HPDE6-E6E7 (cell line): ENCODE results near the gene ARMCX4.
"Not testable (repeated sequence)": the region's sequence is repeated elsewhere in the genome, so short reads cannot be mapped to it uniquely, and the experiment has no call there.

Source experiments
- DNase-seq: peaks from one replicate; pipeline ENCODE4 v3.0.0; 2011; ENCODE audit warnings: missing footprints; ENCODE audit errors: extremely low spot score

Gene ARMCX4

GRCh38 chrX:101485212-101485949, at the start of gene ARMCX4:
Gene ARMCX4 (plus strand): TSS chrX:101485456. CDS start chrX:101488590, 3,134 bp downstream.
- DNase-seq: no peak

GRCh38 chrX:101442085-101442484, 43.2 kb upstream of the ARMCX4 start:
- no peak for DNase-seq

GRCh38 chrX:101449279-101449678, 36.0 kb upstream of the ARMCX4 start:
- DNase-seq: no peak

- no peak for DNase-seq
Observed at GRCh38 chrX:101450085-101450484, 35.2 kb upstream of the ARMCX4 start.

DNA sequence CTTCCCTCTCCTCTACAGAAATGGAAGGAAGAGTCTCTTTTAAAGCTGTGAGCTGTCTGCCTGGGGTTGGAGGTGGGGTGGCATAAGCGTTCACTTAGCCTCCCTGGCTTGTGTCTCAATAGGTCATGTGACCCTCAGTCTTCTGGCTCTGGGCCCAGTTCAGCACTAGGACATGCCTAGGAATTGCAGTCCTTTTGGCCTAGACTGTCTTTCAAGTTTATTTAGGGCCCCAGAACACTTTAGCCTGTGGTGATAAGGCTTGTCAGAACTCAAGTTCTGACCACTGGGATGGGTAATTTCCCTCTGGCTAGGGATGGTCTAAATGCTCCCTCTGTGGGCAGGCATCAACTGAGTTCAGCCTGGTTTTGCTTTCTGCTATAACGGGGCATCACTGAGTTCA, 34.3 kb upstream of the ARMCX4 start:
- DNase-seq: no peak

- no peak for DNase-seq
Observed at GRCh38 chrX:101452056-101452455, 33.2 kb upstream of the ARMCX4 start.

GRCh38 chrX:101460669-101461068, 24.6 kb upstream of the ARMCX4 start:
- DNase-seq: no peak

DNA sequence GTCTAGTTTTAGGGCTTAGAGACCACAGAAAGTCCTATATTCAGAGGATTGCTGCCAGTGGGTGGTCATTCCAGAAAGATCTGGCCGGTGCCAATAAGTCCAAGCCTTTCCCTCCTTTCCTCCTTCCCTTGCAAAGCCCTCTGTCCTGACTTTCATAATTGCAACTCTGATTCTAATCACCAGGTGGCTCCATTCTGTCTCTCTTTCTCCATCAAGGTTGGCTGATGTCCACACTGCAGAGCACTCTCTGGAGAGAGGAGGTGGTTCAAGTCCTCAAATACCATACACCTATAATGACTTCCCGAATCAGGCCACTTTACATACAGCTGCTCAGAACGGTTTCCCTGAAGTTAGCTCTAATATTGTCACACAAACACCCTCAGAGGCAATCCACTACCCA, 22.4 kb upstream of the ARMCX4 start:
- peak; percentile 17 for DNase-seq

GRCh38 chrX:101478366-101478765, 6.9 kb upstream of the ARMCX4 start:
- no peak for DNase-seq

- no peak for DNase-seq
Observed at GRCh38 chrX:101482296-101482695, 3.0 kb upstream of the ARMCX4 start.

DNA sequence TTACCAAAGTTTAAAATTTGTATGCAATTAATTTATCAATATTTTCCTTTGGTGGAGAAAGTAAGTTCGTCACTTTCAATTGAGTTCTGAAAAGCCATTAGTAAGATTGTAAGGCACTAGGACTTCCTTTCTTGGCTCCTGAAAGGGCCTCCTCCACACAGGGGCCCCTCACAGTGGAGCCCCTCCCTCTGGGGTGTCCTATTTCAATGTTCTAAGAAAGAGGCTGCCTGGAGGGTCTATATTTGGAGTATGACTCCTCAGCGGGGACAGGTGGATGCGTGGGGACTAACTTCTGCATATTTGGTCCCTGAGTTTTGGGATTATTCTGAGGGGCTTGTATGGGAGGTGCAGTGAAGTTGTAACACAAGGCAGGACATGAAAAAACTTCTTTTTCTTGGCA, 1.6 kb upstream of the ARMCX4 start:
- DNase-seq: no peak

DNA sequence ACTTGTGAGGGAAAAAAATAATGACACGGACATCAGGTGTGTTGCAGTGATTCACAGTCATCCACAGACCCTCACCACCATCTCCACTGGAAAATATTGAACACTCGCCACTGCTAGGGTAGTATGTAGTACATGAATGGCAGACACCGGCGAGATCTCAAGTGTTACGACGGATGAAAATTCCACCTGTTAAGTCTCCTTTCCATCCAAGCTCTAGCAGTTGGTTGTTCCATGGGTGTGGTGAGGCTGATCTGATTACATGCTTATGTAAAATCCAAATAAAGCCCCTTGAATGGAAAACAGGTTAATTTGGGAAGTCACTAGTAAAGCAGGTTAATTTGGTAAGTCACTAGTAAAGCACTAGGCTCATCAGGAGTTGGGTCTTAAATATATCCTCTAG, 1.1 kb upstream of the ARMCX4 start:
- DNase-seq: no peak

DNA sequence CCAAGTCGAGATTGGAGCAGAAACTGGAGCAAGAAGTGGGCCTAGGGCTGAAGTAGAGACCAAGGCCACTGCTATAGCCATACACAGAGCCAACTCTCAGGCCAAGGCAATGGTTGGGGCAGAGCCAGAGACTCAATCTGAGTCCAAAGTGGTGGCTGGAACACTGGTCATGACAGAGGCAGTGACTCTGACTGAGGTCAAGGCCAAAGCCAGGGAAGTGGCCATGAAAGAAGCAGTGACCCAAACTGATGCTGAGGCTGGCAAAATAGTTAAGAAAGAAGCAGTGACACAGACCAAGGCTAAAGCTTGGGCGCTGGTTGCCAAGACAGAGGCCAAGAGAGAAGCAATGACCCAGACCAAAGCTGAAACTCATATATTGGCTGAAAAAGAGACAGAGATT, 3.5 kb downstream of the ARMCX4 start:
- no peak for DNase-seq

- DNase-seq: no peak
Observed at GRCh38 chrX:101491943-101492342, 6.7 kb downstream of the ARMCX4 start.

- no peak for DNase-seq
Observed at GRCh38 chrX:101493225-101493624, 8.0 kb downstream of the ARMCX4 start.

- not testable (repeated sequence) for DNase-seq
Observed at GRCh38 chrX:101502929-101503328, 17.7 kb downstream of the ARMCX4 start.

DNA sequence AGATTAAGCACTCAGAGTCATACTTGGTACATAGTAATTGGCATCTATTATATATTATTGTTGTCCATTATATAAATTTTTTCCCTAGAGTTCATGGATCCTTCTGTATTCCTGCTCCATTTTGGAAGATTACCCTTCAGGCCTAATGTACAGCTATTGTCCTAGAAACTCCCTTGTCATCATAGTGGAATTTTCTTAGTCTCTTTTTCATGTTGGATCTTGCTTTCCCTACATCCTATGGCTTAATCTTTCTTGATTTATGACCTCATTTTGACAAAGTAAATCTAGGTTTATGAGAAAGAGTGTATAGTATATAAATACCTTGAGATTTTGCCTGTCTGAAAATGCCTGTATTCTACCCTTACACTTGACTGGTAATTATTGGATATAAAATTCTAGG, 22.1 kb downstream of the ARMCX4 start:
- no peak for DNase-seq

DNA sequence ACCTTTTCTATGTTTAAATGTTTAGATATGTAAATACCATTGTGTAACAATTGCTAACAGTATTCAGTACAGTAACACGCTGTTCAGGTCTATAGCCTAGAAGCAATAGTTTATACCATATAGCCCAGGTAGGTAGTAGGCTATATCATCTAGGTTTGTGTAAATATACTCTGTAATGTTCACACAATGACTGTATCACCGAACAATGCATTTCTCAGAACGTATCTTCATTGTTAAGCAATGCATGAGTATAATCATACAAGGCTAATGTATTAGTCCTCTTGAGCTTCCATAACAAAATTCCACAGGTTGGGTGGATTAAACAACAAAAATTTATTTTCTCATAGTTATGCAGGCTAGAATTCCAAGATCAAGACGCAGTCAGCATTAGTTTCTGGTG, 22.7 kb downstream of the ARMCX4 start:
- no peak for DNase-seq

- DNase-seq: no peak
Observed at GRCh38 chrX:101530944-101531343, 45.7 kb downstream of the ARMCX4 start.
